Kidney (tissue), 14 donors: ENCODE data around the gene MYO1H. TPM values are rescaled to one million over a fixed set of nuclear protein-coding genes. Genes with fewer than 3 reads are reported as not detected.
A peak's percentile ranks its signal among the peaks of the same experiment; 100 is the strongest.
"Not testable (repeated sequence)": the region's sequence is repeated elsewhere in the genome, so short reads cannot be mapped to it uniquely, and the experiment has no call there.

Experiments
- DNase-seq, 5 donors: peaks; one replicate each; pipeline ENCODE4 v3.0.0-alpha.2; 2013 to 2020
- FAIRE-seq: peaks from 2 replicates; lab custom pipeline; 2012; peaks lifted over from hg19 to GRCh38; lab: Jason Lieb, UNC
- H3K27ac ChIP-seq, 2 donors: one replicate each; pipeline ENCODE4 v1.7.0; 2013; ENCODE audit warnings: low read depth in 2 of 2, low read length in 2 of 2, inconsistent platforms in 1 of 2
- H3K27me3 ChIP-seq: one replicate; pipeline ENCODE4 v1.7.1; 2013; ENCODE audit warnings: low read length, inconsistent platforms; ENCODE audit not compliant: control insufficient read depth, insufficient read depth
- H3K36me3 ChIP-seq, 3 donors: one replicate each; pipeline versions ENCODE4 v1.7.0 to v1.7.1; 2013; ENCODE audit warnings: low read length in 3 of 3, control low read depth in 1 of 3, inconsistent platforms in 1 of 3; ENCODE audit not compliant: insufficient read depth in 3 of 3, control insufficient read depth in 2 of 3
- H3K4me1 ChIP-seq, 3 donors: one replicate each; pipeline versions ENCODE4 v1.7.0 to v1.7.1; 2013; ENCODE audit warnings: low read length in 3 of 3, inconsistent platforms in 1 of 3, low read depth in 1 of 3; ENCODE audit not compliant: control insufficient read depth in 2 of 3, insufficient read depth in 2 of 3
- H3K4me3 ChIP-seq, 3 donors: one replicate each; pipeline versions ENCODE4 v1.7.0 to v1.8.1; 2013; ENCODE audit warnings: low read length in 3 of 3, control low read depth in 1 of 3, inconsistent platforms in 1 of 3
- H3K9ac ChIP-seq, 3 donors: one replicate each; pipeline versions ENCODE4 v1.7.0 to v1.7.1; 2013; ENCODE audit warnings: low read length in 3 of 3, control low read depth in 1 of 3, inconsistent platforms in 1 of 3
- H3K9me3 ChIP-seq, 3 donors: one replicate each; pipeline versions ENCODE4 v1.7.0 to v1.7.1; 2013; ENCODE audit warnings: low read length in 3 of 3, control low read depth in 1 of 3, inconsistent platforms in 1 of 3; ENCODE audit not compliant: control insufficient read depth in 2 of 3, insufficient read depth in 1 of 3
- intact Hi-C: fragments of 100-400 bp; cut with DNase I; formaldehyde crosslinking; loops from one replicate; pipeline ENCODE4 v1.11.1; 2022
- polyA plus RNA-seq: library from polyadenylated mRNA; stranded (reverse); fragments of 350-450 nt; fragmentation: Illumina TruSeq; extraction: RNeasy Lipid Tissue Mini Kit (QIAGEN cat#74804); gene quantifications from one replicate; pipeline ENCODE4 v1.2.3, GENCODE V29; 2014; ENCODE audit warnings: low read depth, low replicate concordance; ENCODE audit not compliant: insufficient read depth
- total RNA-seq: library from RNA; stranded (reverse); fragmentation: NEBNext Ultra II Directional; extraction: Animal tissue kit (Norgen Biotek cat#: 25700); gene quantifications from one replicate; pipeline ENCODE4 v1.2.1, GENCODE V29; 2021
- TF ChIP-seq, protein P1 (sequence below): IDR thresholded peaks from 3 replicates; pipeline ENCODE4 v1.5.1; 2012; ENCODE audit warnings: mild to moderate bottlenecking, moderate library complexity, borderline replicate concordance; ENCODE audit not compliant: insufficient read depth; ENCODE audit errors: extremely low read depth
- donor health status: control.
- donor health status: control.
- donor health status: control.
- donor health status: control.
- donor health status: control.
- donor health status: DM: yes; HTN: yes; CAD: no.
- donor health status: Normal renal cell carcinoma (clear cell type).

Gene MYO1H
- total and polyA plus RNA-seq, 2 donors from 2014 or later: 0.56 TPM; not detected in 1

DNA sequence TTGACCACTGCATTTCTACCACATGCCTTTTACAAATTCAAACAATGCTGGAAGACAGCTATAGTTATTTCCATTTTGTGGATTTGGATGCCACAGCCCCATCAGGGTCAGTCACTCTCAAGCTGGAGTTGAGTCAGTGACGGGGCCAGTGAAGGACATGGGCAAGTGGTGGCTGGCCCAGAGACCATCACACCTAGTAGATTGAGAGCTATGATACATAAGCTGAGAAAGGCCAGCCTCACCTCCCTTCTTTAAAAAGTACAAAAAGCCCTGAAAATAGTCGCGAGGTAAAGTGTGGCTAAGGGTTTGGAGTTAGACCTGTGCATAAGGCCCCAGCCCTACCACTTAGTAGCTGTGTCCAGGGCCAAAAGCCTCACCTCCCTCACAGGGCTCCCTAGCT is 125.3 kb downstream of the MYO1H start:
- DNase-seq: no peak
- no peaks in the 10 kb centered on the region for H3K9me3 ChIP-seq
- FAIRE-seq: no peak
- H3K36me3 ChIP-seq: peaks cover 4 to 13% (median 7%) of the 10 kb centered on the region in 3 donors
- TF ChIP-seq, protein P1, sequence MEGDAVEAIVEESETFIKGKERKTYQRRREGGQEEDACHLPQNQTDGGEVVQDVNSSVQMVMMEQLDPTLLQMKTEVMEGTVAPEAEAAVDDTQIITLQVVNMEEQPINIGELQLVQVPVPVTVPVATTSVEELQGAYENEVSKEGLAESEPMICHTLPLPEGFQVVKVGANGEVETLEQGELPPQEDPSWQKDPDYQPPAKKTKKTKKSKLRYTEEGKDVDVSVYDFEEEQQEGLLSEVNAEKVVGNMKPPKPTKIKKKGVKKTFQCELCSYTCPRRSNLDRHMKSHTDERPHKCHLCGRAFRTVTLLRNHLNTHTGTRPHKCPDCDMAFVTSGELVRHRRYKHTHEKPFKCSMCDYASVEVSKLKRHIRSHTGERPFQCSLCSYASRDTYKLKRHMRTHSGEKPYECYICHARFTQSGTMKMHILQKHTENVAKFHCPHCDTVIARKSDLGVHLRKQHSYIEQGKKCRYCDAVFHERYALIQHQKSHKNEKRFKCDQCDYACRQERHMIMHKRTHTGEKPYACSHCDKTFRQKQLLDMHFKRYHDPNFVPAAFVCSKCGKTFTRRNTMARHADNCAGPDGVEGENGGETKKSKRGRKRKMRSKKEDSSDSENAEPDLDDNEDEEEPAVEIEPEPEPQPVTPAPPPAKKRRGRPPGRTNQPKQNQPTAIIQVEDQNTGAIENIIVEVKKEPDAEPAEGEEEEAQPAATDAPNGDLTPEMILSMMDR: no peak
- no peak overlapping the region for H3K4me3 ChIP-seq
- H3K4me1 ChIP-seq: peaks cover 0 to 19% (median 5%) of the 10 kb centered on the region in 3 donors
- no peak overlapping the region for H3K9ac ChIP-seq
- intact Hi-C loops: no loop called here
- H3K27ac ChIP-seq: no peak overlapping the region
- no peaks in the 10 kb centered on the region for H3K27me3 ChIP-seq

- H3K27me3 ChIP-seq, H3K9me3 ChIP-seq, FAIRE-seq, DNase-seq, H3K27ac ChIP-seq, H3K9ac ChIP-seq, intact Hi-C loops, H3K4me3 ChIP-seq: not testable (repeated sequence)
- H3K36me3 ChIP-seq: peaks cover 4 to 10% (median 7%) of the 10 kb centered on the region in 3 donors
- peaks cover 0 to 22% (median 7%) of the 10 kb centered on the region in 3 donors for H3K4me1 ChIP-seq
Measured at GRCh38 chr12:109473526-109474270, 126.0 kb downstream of the MYO1H start.

DNA sequence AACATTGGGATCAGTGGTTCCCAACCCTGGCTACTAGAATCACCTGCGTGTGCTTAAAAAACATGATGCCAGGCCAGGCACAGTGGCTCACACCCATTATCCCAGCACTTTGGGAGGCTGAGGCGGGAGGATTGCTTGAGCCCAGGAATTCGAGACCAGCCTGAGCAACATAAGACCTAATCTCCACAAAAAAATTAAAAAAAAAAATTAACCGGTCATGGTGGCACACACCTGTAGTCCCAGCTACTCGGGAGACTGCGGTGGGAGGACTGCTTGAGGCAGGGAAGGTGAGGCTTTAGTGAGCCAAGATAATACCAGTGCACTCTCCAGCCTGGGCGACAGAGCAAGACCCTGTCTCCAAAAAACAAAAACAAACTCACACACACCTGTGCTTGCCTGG is 127.4 kb downstream of the MYO1H start:
- peaks cover 0 to 20% (median 9%) of the 10 kb centered on the region in 3 donors for H3K4me1 ChIP-seq

More for the DNA sequence above, 127.4 kb downstream of the MYO1H start:
- peak overlapping the region in 1 of 3 donors; percentile 99 for H3K4me3 ChIP-seq
- no peak overlapping the region for H3K27ac ChIP-seq
- TF ChIP-seq, protein P1: no peak
- DNase-seq: no peak
- intact Hi-C loops: loop anchor here (5.0 kb wide), 1 partner anchor 43 kb away; no protein-coding TSS in a partner anchor
- no peak for FAIRE-seq
- H3K36me3 ChIP-seq: no peaks in the 10 kb centered on the region
- no peak overlapping the region for H3K9ac ChIP-seq
- H3K27me3 ChIP-seq: no peaks in the 10 kb centered on the region
- H3K9me3 ChIP-seq: no peaks in the 10 kb centered on the region
